HG02840 (cell line): Measurements from ENCODE around the gene NCKAP5.

ENCODE experiments used
- ATAC-seq: cut with Tn5 transposase; IDR thresholded peaks from one replicate; pipeline ENCODE4 v1.9.1; 2021; ENCODE audit warnings: mild to moderate bottlenecking, moderate library complexity, moderate number of reproducible peaks; ENCODE audit not compliant: unreplicated experiment, low FRiP score

The NCKAP5 gene

GRCh38 chr2:132979339-132980093, 588.7 kb downstream of the NCKAP5 start:
- peak; percentile 61 for ATAC-seq

- no peak for ATAC-seq
Measured at GRCh38 chr2:132978840-132979239, 589.4 kb downstream of the NCKAP5 start.

- ATAC-seq, result no peak
Measured at GRCh38 chr2:132977812-132978529, 590.3 kb downstream of the NCKAP5 start.

GRCh38 chr2:132975193-132976105, 592.8 kb downstream of the NCKAP5 start:
- ATAC-seq, result no peak

GRCh38 chr2:132974467-132975095, 593.7 kb downstream of the NCKAP5 start:
- no peak for ATAC-seq

GRCh38 chr2:132971310-132972061, 596.8 kb downstream of the NCKAP5 start:
- no peak for ATAC-seq

- ATAC-seq, result no peak
Measured at GRCh38 chr2:132969371-132969985, 598.8 kb downstream of the NCKAP5 start.

GRCh38 chr2:132965460-132965859, 602.8 kb downstream of the NCKAP5 start:
- ATAC-seq, result no peak

GRCh38 chr2:132963161-132963560, 605.1 kb downstream of the NCKAP5 start:
- ATAC-seq, result no peak

GRCh38 chr2:132958887-132959286, 609.4 kb downstream of the NCKAP5 start:
- no peak for ATAC-seq

GRCh38 chr2:132955871-132956615, 612.2 kb downstream of the NCKAP5 start:
- no peak for ATAC-seq

GRCh38 chr2:132953771-132954170, 614.5 kb downstream of the NCKAP5 start:
- peak; percentile 82 for ATAC-seq

- no peak for ATAC-seq
Measured at GRCh38 chr2:132951008-132951714, 617.1 kb downstream of the NCKAP5 start.

GRCh38 chr2:132949108-132949507, 619.2 kb downstream of the NCKAP5 start:
- ATAC-seq, result no peak

- no peak for ATAC-seq
Measured at GRCh38 chr2:132948211-132948610, 620.1 kb downstream of the NCKAP5 start.

- no peak for ATAC-seq
Measured at GRCh38 chr2:132943829-132944228, 624.4 kb downstream of the NCKAP5 start.

- no peak for ATAC-seq
Measured at GRCh38 chr2:132941296-132942020, 626.8 kb downstream of the NCKAP5 start.
